Right forelimb (tissue), 1 donor: ENCODE results near the gene NSL1.
"Not testable (repeated sequence)": the region's sequence is repeated elsewhere in the genome, so short reads cannot be mapped to it uniquely, and the experiment has no call there.

Source experiments
- DNase-seq: peaks from one replicate; pipeline ENCODE4 v3.0.0-alpha.2; 2018

The NSL1 gene

GRCh38 chr1:212782422-212783154 is 9.0 kb downstream of the NSL1 start:
- no peak for DNase-seq

- DNase-seq, result no peak
Measured at GRCh38 chr1:212781225-212781624, 10.4 kb downstream of the NSL1 start.

GRCh38 chr1:212780759-212781158 is 10.8 kb downstream of the NSL1 start:
- no peak for DNase-seq

- DNase-seq, result not testable (repeated sequence)
Measured at GRCh38 chr1:212779086-212779485, 12.5 kb downstream of the NSL1 start.

DNA sequence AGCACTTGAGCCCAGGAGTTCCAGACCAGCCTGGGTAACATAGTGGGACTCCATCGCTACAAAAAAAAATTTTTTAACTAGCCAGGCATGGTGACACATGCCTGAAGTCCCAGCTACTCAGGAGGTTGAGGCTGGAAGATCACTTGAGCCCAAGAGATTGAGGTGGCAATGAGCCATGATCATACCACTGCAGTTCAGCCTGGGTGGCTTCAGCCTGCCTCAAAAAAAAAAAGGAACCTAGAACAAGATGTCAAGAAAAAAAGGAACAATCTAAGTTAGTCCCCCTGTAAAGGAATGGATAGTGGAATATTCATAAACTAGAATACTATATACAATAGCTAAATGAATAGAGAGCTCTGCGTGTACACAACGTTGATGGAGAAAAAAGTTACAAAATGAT is 14.4 kb downstream of the NSL1 start:
- no peak for DNase-seq

GRCh38 chr1:212775241-212775640 is 16.3 kb downstream of the NSL1 start:
- DNase-seq, result no peak

DNA sequence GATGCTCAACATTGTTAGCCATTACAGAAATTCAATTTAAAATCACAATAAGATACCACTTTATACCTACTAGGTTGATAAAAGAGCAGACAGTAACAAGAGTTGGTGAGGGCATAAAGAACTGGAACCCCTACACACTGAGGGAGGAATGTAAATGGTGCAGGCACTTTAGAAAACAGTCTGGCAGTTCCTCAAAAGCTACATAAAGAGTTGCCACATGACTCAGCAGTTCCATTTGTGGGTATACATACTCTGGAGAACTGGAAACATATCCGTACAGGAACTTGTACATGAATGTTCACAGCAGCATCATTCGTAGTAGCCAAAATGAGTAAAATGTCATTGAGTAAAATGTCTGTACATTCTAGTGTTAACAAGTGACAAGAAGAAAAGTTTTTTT is 17.0 kb downstream of the NSL1 start:
- no peak for DNase-seq

- DNase-seq, result no peak
Measured at GRCh38 chr1:212773011-212773410, 18.6 kb downstream of the NSL1 start.

DNA sequence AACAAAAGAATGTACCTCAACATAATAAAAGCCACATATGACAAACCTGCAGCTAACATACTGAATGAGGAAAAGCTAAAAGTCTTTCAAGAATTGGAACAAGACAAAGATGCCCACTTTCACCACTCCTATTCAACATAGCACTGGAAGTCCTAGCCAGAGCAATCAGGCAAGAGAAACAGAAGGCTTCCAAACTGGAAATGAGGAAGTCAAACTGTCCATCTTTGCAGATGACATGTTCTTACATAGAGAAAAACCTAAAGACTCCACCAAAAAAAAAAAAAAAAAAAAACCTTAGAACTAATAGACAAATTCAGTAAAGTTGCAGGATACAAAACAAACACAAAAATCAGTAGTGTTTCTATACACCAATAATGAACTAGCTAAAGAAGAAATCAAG is 20.2 kb downstream of the NSL1 start:
- no peak for DNase-seq

GRCh38 chr1:212769459-212770167 is 22.0 kb downstream of the NSL1 start:
- no peak for DNase-seq

- not testable (repeated sequence) for DNase-seq
Measured at GRCh38 chr1:212766825-212767224, 24.8 kb downstream of the NSL1 start.

- DNase-seq, result not testable (repeated sequence)
Measured at GRCh38 chr1:212764718-212765281, 26.8 kb downstream of the NSL1 start.

GRCh38 chr1:212762839-212763238 is 28.7 kb downstream of the NSL1 start:
- no peak for DNase-seq

DNA sequence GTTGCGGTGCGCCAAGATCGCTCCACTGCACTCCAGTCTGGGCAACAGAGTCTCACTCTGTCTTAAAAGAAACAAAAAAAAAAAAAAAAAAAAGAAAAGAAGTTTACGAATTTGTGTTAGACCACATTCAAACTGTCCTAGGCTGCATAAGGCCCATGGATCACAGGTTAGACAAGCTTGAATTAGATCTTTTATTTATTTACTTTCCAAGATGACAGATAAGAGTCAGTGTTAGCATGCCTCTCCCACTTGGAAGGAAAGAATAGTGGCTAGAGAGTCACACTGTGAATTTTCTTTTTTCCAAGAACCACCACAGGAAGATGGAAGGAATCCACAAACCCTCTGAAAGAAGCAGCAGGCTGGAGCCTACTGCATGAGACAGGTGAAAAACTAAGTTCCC is 29.3 kb downstream of the NSL1 start:
- DNase-seq, result no peak

DNA sequence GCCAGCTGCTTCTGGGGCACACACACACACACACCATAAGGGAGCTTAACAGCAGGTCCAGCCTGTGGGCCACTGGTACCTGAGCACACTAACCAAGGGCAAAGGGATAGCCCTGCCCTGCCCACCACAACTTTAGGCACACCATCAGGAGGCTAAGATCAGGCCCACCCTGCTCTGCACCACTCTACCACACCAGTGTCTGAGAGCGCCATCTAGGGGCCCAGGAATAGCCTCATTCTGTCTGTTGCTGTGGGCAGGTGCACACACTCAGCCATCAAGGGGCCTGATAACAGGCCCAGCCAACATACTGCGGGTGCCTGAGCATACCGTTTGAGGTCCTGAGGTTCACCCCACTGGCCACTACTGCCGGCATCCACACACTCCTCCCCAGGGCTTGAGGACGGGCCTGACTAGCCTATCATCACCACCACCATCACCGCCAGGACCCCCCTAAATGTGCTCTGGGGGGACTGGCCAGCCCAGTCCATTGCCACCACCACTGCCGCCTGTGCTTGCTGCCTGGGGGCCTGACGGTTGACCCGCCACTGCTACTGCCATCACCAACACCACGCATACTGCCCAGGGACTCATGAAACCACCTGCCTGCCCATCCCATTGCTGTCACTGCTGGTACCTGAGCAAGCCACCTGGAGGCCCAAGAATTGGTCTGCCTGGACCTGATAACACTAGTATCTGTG is 31.3 kb downstream of the NSL1 start:
- DNase-seq, result no peak

GRCh38 chr1:212759683-212760082 is 31.9 kb downstream of the NSL1 start:
- DNase-seq, result no peak

GRCh38 chr1:212754680-212755079 is 36.9 kb downstream of the NSL1 start:
- DNase-seq, result no peak

- no peak for DNase-seq
Measured at GRCh38 chr1:212754193-212754592, 37.4 kb downstream of the NSL1 start.

GRCh38 chr1:212753749-212754148 is 37.8 kb downstream of the NSL1 start:
- no peak for DNase-seq

DNA sequence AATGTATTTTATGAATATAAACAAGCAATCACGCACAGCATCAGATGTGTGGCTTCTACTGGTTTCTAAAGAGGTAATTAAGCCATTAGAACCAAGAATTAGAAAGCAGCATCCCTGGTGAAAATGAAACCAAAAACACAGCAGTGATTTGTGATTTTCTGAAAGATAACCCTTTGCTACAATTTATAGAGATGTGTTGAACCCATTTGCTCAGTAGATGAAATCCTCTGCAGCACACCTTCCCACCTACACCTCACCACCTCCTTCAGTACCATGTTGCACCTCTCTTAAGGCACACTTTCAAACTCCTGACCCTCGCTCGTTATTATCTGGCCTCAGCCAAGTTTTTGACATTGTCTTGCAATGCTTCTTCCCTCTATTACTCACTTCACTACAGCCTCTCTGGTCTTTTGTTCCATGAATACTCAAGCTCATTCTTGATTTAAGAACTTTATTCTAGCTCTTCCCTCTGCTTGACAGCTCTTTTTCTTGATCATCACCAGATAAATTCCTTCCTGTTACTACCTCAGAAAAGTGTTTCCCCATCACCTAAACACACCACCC is 38.6 kb downstream of the NSL1 start:
- DNase-seq, result no peak

- no peak for DNase-seq
Measured at GRCh38 chr1:212752252-212752933, 39.2 kb downstream of the NSL1 start.

GRCh38 chr1:212749821-212750535 is 41.6 kb downstream of the NSL1 start:
- no peak for DNase-seq
